Measurements from ENCODE around the gene OR51D1. TPM values are rescaled to one million over a fixed set of nuclear protein-coding genes. Genes with fewer than 3 reads are reported as not detected.

Gene OR51D1
- total RNA-seq = not detected

GRCh38 chr11:4636962-4637661 is at the start of gene OR51D1:
TSS of gene OR51D1 (plus strand) at chr11:4637477. CDS start at chr11:4639791, 2,314 bp downstream.

GRCh38 chr11:4593739-4594138 is 43.5 kb upstream of the OR51D1 start, which contains the start of gene OR52I1:
TSS of gene OR52I1 (plus strand) at chr11:4594039. CDS start at chr11:4594039, 0 bp downstream.

GRCh38 chr11:4607781-4608666 is 29.3 kb upstream of the OR51D1 start, which contains the start of gene TRIM68:
TSS of gene TRIM68 (minus strand) at chr11:4608231. CDS start at chr11:4605504, 2,727 bp downstream.

GRCh38 chr11:4643682-4644081 is 6.4 kb downstream of the OR51D1 start, which contains the start of gene OR51E1:
TSS of gene OR51E1 (plus strand) at chr11:4643982. CDS start at chr11:4652527, 8,545 bp downstream.

Other genes starting within 250 kb of the OR51D1 start
- gene TRIM21, start 243.8 kb upstream of the OR51D1 start, total RNA-seq = 100 to 1,000 TPM in 1 of 2 donors, 10 to 100 TPM in 1; 57.5 to 100 TPM
- gene OR52K2, start 188.2 kb upstream of the OR51D1 start, total RNA-seq = under 1 TPM; 0.34 to 1.00 TPM
- under 1 TPM; under 0.01 TPM for gene OR52K1, start 154.8 kb upstream of the OR51D1 start, total RNA-seq
- not detected for gene OR52M1, start 92.3 kb upstream of the OR51D1 start, total RNA-seq
- gene OR52I2, start 55.7 kb upstream of the OR51D1 start, total RNA-seq = not detected
- gene OR52I1, start 43.4 kb upstream of the OR51D1 start, total RNA-seq = not detected
- 10 to 100 TPM in 1 of 2 donors, 1 to 10 TPM in 1; 8.3 to 10.7 TPM for gene TRIM68, start 29.2 kb upstream of the OR51D1 start, total RNA-seq
- not detected for gene OR51E1, start 6.5 kb downstream of the OR51D1 start, total RNA-seq
- not detected for gene OR51E2, start 60.4 kb downstream of the OR51D1 start, total RNA-seq
- not detected for gene MMP26, start 67.3 kb downstream of the OR51D1 start, total RNA-seq
- gene OR51F1, start 132.5 kb downstream of the OR51D1 start, total RNA-seq = not detected
- gene OR52R1, start 166.9 kb downstream of the OR51D1 start, total RNA-seq = not detected
- not detected for gene OR51F2, start 183.8 kb downstream of the OR51D1 start, total RNA-seq
- gene OR51S1, start 211.7 kb downstream of the OR51D1 start, total RNA-seq = not detected
- not detected for gene OR51T1, start 244.4 kb downstream of the OR51D1 start, total RNA-seq